Retinal pigment epithelial cell (primary cell): ENCODE results near the gene NSD1.

Experiments
- DNase-seq: peaks from one replicate; pipeline ENCODE4 v3.0.0-alpha.2; 2010; ENCODE audit warnings: low read depth
- H3K4me3 ChIP-seq: 2 replicates; pipeline ENCODE4 v1.5.1; 2011; ENCODE audit warnings: mild to moderate bottlenecking, low read length, control low read depth, moderate library complexity
- CTCF ChIP-seq: conservative IDR thresholded peaks from 2 replicates; pipeline ENCODE4 v1.5.1; 2011; ENCODE audit warnings: low read depth, low read length, control low read depth, inconsistent platforms

Gene NSD1

GRCh38 chr5:177232761-177233160, 99.2 kb downstream of the NSD1 start:
- TF ChIP-seq CTCF: no peak
- DNase-seq: no peak

GRCh38 chr5:177233206-177233605, 99.6 kb downstream of the NSD1 start:
- TF ChIP-seq CTCF: no peak
- no peak for DNase-seq
- no peak overlapping the region for H3K4me3 ChIP-seq

More at GRCh38 chr5:177232761-177233160, 99.2 kb downstream of the NSD1 start:
- no peak overlapping the region for H3K4me3 ChIP-seq

- no peak overlapping the region for H3K4me3 ChIP-seq
- no peak for DNase-seq
- TF ChIP-seq CTCF: no peak
Measured at GRCh38 chr5:177233802-177234201, 100.2 kb downstream of the NSD1 start.

GRCh38 chr5:177234841-177235240, 101.3 kb downstream of the NSD1 start:
- TF ChIP-seq CTCF: no peak
- no peak for DNase-seq

GRCh38 chr5:177241768-177242167, 108.2 kb downstream of the NSD1 start:
- no peak for DNase-seq
- no peak overlapping the region for H3K4me3 ChIP-seq
- no peak for TF ChIP-seq CTCF

More at GRCh38 chr5:177234841-177235240, 101.3 kb downstream of the NSD1 start:
- no peak overlapping the region for H3K4me3 ChIP-seq

- no peak overlapping the region for H3K4me3 ChIP-seq
- no peak for TF ChIP-seq CTCF
- no peak for DNase-seq
Measured at GRCh38 chr5:177242304-177242703, 108.7 kb downstream of the NSD1 start.

- H3K4me3 ChIP-seq: no peak overlapping the region
- no peak for DNase-seq
- no peak for TF ChIP-seq CTCF
Measured at GRCh38 chr5:177249761-177250537, 116.4 kb downstream of the NSD1 start.
